Stimulated activated CD8-positive, alpha-beta memory T cell treated with anti-CD3 and anti-CD28 coated beads, Interleukin-4, amount 100 ng/mL, for 1 hour (primary cell): ENCODE measurements around the gene ATG10.
"Not testable (repeated sequence)": the region's sequence is repeated elsewhere in the genome, so short reads cannot be mapped to it uniquely, and the experiment has no call there.

ENCODE experiments used
- DNase-seq, 2 donors: peaks; one replicate each; pipeline ENCODE4 v3.0.0-alpha.2; 2020; ENCODE audit warnings: low read depth in 2 of 2, low spot score in 1 of 2

Gene ATG10

GRCh38 chr5:82050955-82051354, 79.1 kb downstream of the ATG10 start:
- no peak for DNase-seq

GRCh38 chr5:82054004-82054710, 82.3 kb downstream of the ATG10 start:
- no peak for DNase-seq

DNA sequence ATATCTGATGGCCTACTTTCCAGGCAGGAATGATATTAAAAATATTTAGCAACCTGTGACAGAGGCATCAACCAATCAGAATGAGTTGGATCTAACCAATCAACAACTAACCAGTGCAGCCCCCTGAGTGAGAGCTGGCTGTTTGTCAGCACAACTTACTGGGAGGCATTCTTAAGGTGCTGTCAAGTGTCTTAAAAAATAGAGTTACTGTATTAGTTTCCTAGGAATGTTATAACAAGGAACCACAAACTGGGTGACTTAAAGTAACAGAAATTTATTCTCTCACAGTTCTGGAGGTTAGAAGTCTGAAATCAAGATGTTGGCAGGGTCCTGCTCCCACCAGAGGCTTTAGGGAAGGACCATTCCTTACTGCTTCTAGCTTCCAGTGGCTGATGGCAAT, 85.2 kb downstream of the ATG10 start:
- DNase-seq: no peak

GRCh38 chr5:82058710-82059109, 86.9 kb downstream of the ATG10 start:
- no peak for DNase-seq

- no peak for DNase-seq
Observed at GRCh38 chr5:82066791-82067190, 95.0 kb downstream of the ATG10 start.

- not testable (repeated sequence) for DNase-seq
Observed at GRCh38 chr5:82068042-82068441, 96.2 kb downstream of the ATG10 start.

DNA sequence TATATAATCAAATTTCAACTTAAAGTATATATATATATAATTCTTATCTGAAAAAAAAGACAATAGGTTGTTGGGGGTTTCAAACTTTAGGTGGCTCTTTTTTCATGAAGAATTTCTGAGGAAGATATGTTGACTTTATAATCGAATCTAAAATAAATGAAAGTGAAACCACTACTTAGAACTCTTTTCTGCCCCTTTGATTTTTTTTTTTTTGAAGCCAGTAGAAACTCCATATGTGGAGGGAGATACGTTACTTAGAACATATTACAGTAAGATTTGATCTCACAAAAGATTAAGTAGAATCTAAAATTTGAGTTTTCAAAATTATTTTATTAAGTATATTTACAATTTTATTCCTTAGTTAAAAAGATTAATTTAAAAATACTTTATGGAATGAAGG, 96.9 kb downstream of the ATG10 start:
- DNase-seq: no peak

GRCh38 chr5:82072138-82072537, 100.3 kb downstream of the ATG10 start:
- no peak for DNase-seq

GRCh38 chr5:82073179-82073578, 101.4 kb downstream of the ATG10 start:
- DNase-seq: no peak

GRCh38 chr5:82074950-82075349, 103.1 kb downstream of the ATG10 start:
- DNase-seq: no peak

- DNase-seq: no peak
Observed at GRCh38 chr5:82077496-82077895, 105.7 kb downstream of the ATG10 start.

DNA sequence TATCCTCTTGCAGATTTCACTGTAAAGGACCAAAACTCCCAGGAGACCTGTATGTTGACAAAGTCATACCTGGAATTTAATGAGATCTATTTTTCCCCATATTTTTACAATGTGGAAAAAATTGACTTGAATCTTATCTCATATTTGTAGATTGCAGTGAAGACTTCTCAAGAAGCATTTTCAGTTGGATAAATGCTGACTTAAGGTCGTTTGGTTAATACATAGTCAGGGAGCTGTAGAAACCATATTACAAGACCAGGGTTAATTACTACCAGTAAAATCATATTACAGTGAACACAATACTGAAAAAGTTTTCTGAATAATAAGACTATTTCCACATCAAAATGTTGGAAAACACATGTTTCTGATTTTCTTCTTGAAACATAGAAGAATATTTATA, 119.8 kb downstream of the ATG10 start:
- no peak for DNase-seq

GRCh38 chr5:82095536-82095935, 123.7 kb downstream of the ATG10 start:
- DNase-seq: no peak

DNA sequence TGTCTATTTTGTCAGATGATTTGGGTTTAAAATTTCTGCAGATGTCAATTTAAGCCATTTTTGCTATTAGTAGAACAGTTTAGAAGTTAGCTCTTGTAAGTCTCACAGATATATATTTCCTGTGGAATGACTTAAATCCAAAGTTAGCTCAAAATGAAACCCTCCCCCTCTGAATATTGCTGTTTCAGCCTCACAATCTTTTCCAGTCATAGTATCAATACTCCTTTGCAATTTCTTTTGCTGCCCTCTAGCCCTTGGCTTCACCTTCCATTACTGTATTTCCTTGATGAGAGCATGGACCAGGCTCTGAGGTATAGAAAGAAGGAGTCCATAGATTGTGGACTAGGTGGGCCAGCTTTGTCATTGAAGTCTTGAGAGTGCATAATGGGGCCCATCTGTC, 124.4 kb downstream of the ATG10 start:
- no peak for DNase-seq

DNA sequence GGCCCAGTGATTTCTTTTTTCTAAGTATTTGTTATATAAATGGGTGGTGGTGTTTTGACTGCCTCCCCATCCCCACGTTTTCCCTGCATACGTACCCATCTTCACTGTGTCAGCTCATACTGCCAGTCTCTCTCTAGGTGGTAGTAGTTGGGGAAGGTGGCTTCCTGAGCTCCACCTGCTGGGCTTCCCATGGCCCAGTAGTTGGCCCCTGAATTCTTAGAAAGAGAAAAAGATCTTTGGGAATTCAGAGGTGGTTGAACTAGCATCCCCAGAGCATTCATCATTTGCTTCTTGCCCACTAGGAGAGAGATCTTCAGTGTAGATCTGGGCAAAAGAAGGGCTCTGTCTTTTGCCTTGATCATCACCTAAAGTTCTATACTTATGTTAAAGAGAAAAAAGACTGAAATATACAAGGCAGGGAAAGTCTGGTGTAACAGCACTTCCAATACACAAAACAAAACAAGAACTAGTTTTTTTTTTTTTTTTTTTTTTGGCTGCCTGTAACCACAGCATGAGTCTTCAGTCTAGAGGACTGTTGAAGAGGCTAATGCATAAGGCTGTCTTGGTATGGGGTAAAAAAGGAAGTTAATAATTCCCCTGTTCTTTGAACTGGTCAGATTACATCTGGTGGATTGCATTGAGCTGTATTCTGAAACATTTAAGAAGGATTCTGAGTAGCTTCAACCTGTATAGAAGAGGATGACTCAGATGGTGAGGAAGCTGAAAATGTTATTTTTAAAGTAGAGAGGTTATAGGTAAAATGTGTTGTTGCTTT, 128.7 kb downstream of the ATG10 start:
- DNase-seq: no peak

DNA sequence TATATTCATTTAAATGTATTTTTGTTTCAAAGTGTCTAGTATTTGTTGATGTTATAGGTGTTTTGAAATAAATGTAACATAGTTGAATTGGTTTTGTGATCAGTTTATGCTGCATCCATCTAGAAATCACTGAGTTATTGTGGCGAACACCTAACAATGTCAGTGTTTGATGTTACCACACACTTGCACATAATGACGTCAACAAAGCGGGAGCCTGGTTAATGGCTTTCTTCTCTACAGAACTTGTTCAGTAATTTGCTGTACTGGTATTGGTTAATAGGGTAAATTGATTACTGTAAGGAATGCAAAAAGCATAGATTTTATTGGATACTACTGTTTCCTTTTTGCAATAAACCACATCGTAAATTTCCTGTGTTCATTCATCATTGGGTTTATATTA, 133.0 kb downstream of the ATG10 start:
- no peak for DNase-seq

DNA sequence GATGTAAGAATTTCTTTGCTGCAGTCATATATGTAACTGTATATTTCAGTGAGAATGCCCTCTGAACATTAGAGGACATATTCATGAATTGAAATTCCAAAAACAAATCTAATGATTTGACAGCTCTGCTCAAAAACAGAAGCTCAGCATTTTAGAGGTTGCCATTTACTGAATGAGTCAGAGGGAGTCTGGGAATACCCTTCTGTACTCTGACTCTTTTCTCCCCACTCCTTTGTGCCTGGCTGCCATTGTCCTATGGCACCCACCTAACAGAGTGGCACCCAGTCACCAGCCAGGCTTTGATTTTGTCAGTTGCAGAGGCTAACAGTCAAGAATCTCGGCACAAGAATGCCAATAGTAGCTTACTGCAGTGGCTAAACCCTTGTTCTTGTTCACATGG, 133.6 kb downstream of the ATG10 start:
- no peak for DNase-seq

DNA sequence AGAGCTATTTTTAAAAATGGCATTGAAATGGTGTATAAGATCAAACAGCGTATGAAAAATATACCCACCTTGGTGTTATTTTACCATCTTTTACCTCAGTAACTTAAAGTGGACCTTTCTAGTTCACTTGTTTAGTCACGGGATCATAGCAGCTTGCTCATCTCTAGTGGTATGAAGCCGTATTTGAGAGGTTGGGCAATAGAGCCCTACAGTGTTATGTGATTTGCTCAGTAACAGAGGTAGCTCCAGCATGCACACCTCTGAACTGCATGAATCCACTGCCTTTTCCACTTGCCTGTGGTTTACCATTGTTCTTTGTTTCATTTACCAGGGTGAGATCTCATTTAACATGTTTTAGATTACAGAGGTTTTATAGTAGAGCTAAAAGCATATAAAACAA, 134.4 kb downstream of the ATG10 start:
- no peak for DNase-seq

- DNase-seq: no peak
Observed at GRCh38 chr5:82106756-82107155, 134.9 kb downstream of the ATG10 start.

DNA sequence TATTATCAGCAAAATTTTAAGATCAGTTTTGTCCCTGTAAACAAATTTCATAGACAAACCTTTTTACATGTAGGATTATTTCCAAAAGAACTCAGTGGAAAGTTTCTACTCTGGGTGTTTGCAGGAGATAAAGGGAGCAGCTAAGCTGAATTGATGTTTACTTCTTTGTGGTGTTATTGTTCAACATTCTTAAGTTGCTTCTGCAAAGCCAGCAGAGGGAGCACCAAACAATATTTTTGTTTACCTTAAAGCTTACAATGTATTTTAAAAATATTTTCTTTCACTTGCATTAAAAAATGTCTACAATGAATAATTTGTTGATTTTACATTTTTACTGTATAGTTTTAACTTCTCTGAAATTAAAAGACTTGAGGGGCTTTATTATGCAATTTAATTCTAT, 135.4 kb downstream of the ATG10 start:
- DNase-seq: no peak

- no peak for DNase-seq
Observed at GRCh38 chr5:82109013-82109412, 137.2 kb downstream of the ATG10 start.

DNA sequence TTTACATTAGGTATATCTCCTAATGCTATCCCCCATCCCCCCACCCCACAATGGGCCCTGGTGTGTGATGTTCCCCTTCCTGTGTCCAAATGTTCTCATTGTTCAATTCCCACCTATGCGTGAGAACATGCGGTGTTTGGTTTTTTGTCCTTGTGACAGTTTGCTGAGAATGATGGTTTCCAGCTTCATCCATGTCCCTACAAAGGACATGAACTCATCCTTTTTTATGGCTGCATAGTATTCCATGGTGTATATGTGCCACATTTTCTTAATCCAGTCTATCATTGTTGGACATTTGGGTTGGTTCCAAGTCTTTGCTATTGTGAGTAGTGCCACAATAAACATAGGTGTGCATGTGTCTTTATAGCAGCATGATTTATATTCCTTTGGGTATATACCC, 138.1 kb downstream of the ATG10 start:
- DNase-seq: not testable (repeated sequence)

- no peak for DNase-seq
Observed at GRCh38 chr5:82111191-82111590, 139.4 kb downstream of the ATG10 start.
